Upper lobe of left lung (tissue), 4 donors: ENCODE results near the gene HNMT.

Source experiments
- EP300 ChIP-seq, 4 donors: sonication (generic); formaldehyde crosslinking; IDR thresholded peaks; one replicate each; pipeline ENCODE4 v1.5.1; 2017; ENCODE audit warnings: antibody characterized with exemption in 4 of 4, control low read depth in 2 of 4
- POLR2A ChIP-seq, 4 donors: fragments of 450-650 bp; IDR thresholded peaks; one replicate each; pipeline ENCODE4 v1.5.1; 2016 to 2017; ENCODE audit warnings: antibody characterized with exemption in 4 of 4, mild to moderate bottlenecking in 2 of 4
- TF ChIP-seq, protein P1 (sequence below), 6 experiments: fragments of 450-650 bp in 4 of 6; fragments of 200-600 bp in 2 of 6; sonication (generic) in 2 of 6; IDR thresholded peaks; one replicate each; pipeline ENCODE4 v1.5.1; 2016 to 2019; ENCODE audit warnings: antibody characterized with exemption in 6 of 6

DNA sequence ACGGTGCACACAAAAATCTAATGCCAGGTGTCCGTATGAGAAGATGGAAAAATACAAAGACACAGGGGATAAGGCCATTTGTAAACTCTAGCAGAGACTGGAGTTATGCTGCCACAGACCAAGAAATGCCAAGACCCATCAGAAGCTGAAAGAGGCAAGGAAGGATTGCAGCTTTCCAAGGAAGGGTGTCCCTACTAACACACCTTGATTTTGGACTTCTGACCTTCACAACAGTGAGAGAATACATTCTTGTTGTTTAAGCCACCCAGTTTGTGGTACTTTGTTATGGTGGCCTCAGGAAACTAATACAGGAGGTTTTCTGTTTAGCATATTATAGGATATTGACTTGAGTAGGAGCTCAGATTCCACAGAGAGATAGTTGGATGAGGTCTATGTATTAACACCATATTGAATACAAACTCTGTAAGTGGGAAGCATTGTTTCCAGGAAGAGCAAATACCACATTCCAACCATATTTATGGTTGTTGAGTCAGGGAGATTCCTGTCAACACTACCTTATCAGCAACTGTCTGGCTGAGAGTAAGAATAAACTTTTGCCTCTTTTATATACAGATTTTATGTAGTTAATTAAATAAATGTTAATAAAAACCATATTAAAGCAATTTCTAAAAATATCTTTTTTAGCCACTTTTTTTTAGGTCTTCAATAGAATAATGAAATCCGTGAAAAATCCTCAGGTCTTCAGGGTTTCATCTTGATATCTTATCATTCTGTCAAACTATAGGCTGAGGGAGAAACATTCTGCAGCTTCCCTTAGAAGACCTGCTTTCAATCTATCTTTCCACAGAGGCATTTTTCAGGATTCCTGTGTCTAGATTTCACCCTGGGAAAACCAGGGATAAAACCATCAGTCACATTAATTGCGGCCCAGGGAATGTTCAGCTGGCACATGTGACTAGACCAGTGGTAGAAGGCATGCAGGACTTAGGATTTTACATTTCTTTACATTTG lies 35.4 kb upstream of the HNMT start:
- TF ChIP-seq, protein P1, sequence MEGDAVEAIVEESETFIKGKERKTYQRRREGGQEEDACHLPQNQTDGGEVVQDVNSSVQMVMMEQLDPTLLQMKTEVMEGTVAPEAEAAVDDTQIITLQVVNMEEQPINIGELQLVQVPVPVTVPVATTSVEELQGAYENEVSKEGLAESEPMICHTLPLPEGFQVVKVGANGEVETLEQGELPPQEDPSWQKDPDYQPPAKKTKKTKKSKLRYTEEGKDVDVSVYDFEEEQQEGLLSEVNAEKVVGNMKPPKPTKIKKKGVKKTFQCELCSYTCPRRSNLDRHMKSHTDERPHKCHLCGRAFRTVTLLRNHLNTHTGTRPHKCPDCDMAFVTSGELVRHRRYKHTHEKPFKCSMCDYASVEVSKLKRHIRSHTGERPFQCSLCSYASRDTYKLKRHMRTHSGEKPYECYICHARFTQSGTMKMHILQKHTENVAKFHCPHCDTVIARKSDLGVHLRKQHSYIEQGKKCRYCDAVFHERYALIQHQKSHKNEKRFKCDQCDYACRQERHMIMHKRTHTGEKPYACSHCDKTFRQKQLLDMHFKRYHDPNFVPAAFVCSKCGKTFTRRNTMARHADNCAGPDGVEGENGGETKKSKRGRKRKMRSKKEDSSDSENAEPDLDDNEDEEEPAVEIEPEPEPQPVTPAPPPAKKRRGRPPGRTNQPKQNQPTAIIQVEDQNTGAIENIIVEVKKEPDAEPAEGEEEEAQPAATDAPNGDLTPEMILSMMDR (IDR thresholded peaks at IDR 0.05), result no peak
- no peak for TF ChIP-seq EP300 (IDR thresholded peaks at IDR 0.05)
- no peak for TF ChIP-seq POLR2A (IDR thresholded peaks at IDR 0.05)
